Hematopoietic multipotent progenitor cell treated with erythropoietin and hydrocortisone succinate and interleukin-3 and kit ligand, for 17 days (in vitro differentiated cells): ENCODE measurements around the gene SIX6.

Experiments
- DNase-seq: peaks from one replicate; pipeline ENCODE4 v3.0.0-alpha.2; 2015; ENCODE audit warnings: low spot score

Gene SIX6

DNA sequence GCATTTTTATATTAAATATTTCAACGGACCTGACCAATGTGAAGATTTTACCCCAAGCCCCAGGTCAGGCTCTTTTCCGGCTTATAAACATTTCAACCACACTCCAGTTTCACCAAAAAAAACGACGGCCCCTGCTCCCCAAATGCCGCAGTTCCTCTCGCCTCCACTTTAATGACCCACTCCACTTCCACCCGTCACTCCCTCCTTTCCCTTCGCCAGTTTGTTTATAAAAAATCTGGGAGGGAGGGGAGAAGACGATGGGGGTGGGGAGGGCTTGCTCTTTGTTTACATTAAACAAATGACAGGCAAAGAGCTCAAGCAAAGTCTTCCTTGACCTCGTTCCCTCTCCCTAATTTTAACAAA, 5.4 kb downstream of the SIX6 start:
- DNase-seq: no peak

DNA sequence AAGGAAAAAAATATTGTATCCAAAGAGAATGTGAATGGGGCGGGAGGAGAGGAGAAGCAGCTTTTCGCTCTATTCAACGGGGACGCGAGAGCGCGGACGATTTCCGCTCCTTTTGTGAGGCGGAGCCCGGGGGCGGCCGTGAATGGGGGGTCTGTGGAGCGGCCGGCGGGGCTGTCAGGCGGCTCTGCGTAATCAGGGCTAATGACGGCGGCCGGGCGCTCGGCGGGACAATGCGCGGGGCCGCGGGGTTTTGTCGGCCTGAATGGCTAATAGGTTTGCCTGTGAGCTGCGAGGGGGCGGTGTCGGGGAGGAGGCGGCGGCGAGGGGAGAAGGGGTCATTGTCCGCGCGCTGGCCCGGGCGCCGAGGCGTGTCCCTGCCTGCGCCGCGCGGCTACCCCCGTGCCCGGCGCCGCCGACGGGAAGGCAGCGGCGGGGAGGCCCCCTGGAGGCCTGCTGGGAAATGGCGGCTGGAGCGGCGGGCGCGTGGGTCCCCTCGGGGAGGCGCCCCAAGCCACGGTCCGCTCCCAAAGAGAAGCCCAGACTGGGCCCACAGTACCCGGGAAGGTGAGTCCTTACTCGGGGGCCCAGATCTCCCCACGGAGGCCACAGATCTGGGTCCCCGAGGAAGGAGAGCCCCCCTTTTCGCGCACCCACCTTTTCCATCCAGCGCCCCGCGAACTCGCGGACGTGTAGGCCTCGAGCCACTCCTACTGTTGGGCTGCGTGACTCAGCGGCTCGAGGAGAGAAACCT, 6.0 kb downstream of the SIX6 start:
- no peak for DNase-seq

DNA sequence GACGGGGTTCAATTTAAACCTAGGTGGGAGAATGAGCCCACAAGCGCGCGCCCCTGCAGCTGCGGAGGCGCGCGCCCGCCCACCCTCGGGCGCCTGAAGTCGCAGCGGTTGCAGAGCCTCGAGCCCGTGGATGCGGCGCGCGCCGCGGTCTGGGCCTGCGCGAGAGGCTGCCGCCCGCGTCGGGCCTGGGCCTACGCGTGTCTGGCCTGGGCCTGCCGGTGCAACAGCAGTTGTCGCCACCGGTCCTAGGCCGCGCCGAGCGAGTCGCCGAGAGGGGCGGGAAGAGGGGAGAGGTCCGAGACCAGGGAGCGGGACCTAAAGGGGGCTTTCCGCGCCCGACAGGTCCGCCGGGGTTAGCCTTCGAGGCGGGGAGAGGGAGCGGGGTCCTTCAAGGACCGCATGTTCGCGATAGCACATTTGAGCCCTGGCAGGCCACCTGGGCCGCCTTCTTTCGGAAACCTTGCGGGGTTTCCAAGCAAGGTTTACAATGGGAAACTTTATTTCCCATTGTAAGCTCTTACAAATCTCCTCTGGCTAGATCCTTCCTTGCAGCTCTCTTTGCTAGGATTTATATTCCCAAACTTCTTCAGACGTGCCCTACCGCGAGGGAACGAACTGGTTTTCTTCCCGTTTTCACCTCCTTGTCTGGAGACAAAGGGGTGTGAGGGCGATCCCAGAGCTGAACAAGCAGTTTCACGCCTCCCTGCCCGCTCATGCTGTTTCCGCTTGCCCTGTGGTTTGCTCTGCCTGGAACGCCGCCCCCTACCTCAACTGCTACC, 6.8 kb downstream of the SIX6 start:
- no peak for DNase-seq

DNA sequence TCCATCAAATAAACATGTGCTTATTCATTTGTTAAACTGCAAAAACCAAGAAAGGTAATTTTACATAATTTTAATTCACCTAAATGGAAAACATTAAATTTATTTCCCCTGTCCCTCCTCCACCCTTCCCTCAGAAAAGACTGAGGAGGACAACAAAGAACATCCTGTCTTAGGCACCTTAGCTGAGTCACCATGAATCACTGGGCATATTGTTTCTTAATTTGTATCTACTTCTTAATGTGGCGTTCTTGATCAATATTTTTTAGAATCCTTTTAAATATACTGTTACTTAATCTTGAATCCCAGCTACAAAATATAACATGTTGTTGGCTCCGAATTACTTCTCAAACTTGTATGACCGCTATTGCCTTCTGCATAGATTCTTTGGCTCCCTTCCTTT, 23.5 kb downstream of the SIX6 start:
- no peak for DNase-seq

DNA sequence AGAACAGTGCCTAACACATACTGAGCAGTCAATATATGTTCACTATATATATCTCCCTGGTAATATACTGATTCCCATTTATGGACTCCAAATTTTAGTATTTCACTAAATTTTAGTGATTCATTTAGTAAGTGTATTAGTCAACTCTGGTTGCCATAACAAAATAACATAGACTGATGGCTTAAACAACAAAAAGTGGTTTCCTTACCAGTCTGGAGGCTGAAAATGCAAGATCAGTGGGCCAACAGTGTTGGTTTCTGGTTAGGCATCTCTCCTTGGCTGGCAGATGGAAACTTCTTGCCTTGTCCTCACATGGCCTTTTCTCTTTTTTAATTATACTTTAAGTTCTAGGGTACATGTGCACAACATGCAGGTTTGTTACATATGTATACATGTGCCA, 28.7 kb downstream of the SIX6 start:
- no peak for DNase-seq

DNA sequence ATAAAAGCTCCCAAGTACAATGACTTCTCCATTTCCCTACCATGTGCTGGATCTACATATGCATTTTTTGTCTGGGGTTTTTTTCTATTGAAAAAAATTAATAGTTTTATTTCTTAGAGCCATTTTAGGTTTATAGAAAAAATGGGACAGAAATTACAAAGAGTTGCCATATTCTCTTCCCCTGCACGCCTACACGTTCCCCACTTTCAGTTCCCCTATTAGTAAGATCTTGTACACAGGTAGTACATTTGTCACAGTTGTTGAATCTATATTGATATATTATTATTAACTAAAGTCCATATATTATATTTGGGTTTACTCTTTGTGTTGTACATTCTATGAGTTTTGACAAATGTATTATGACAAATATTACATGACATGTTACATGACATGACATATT, 35.7 kb downstream of the SIX6 start:
- DNase-seq: no peak

DNA sequence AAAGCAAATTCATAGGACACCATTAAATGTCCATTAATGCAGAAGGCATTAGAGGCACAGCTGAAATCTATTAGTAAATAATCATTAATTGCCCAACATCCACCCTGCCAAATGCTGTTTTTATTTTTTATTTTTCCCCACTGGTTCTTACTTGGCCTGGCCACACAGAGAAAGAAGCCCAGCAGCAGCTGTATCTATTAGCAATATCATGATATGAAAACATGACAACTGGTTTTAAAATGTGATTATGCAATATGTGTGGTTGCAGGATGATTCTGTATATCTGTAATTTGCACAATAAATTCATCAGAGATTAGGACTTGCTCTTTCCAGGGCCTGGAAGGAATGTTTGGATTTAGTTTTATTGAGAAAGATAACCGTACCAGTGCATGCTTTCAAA, 44.9 kb downstream of the SIX6 start:
- DNase-seq: no peak

DNA sequence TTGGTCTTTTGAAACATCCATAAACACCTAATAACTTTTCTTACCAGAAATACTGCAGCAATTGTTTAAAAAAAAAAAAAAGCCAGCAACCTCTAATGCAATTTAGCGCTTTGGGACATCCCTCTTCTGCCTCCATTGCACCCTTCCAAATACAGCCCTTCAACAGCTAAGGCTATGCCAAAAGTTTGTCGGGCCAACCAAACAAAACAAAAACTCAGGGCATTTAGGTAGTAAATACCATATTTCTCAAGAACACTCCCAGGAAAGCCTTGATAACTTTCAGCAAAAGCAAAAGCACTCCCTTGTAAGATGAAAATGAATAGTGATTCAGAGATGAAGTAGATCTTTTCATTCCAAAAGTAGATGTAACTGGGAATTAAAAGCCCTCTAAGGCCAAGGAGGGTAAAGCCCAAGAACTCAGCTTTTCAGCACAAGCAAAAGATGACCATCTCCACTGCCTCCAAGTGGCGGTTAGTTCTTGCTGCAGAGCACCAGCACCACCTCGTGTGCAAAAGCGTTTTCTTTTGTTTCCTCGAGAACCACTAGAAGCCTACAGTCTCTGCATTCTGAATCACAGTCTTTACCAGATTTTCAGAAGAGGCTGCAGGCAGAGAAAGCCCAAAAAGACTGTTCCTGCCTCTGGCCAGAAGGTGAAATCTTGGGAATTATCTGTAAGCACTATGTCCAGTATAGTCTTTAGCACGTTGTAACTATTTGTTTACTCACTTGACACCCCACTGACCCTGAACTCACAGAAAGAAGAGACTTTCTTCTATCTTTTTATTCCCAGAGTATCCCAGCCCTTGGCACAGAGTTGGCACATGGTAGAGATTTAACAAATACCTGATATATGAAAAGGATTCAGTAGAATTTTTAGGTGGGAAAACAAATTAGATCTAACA, 53.1 kb downstream of the SIX6 start:
- no peak for DNase-seq
